Astrocyte (in vitro differentiated cells and primary cell): ENCODE results near the gene NEDD9. TPM values are rescaled to one million over a fixed set of nuclear protein-coding genes. Genes with fewer than 3 reads are reported as not detected.

Experiments used
- DNase-seq: peaks from one replicate; pipeline ENCODE4 v3.0.0-alpha.2; 2010; ENCODE audit warnings: low read depth
- FAIRE-seq: peaks from 2 replicates; lab custom pipeline; 2011; peaks lifted over from hg19 to GRCh38; lab: Jason Lieb, UNC
- H2AFZ ChIP-seq: 2 replicates; pipeline ENCODE4 v1.6.0; 2012; ENCODE audit warnings: low read depth, low read length, inconsistent platforms
- H3K27ac ChIP-seq: 2 replicates; pipeline ENCODE4 v1.5.1; 2011; ENCODE audit warnings: low read depth, low read length, inconsistent platforms
- H3K27me3 ChIP-seq: 2 replicates; pipeline ENCODE4 v1.6.0; 2011; ENCODE audit warnings: low read length, inconsistent platforms; ENCODE audit not compliant: insufficient read depth
- H3K36me3 ChIP-seq: 2 replicates; pipeline ENCODE4 v1.5.1; 2011; ENCODE audit warnings: low read length, inconsistent platforms; ENCODE audit not compliant: insufficient read depth
- H3K4me1 ChIP-seq: 2 replicates; pipeline ENCODE4 v1.5.1; 2011; ENCODE audit warnings: low read length, inconsistent platforms; ENCODE audit not compliant: insufficient read depth
- H3K4me2 ChIP-seq: 2 replicates; pipeline ENCODE4 v1.6.0; 2012; ENCODE audit warnings: low read length, inconsistent platforms
- H3K4me3 ChIP-seq: 2 replicates; pipeline ENCODE4 v1.5.1; 2011; ENCODE audit warnings: low read depth, mild to moderate bottlenecking, low read length, inconsistent platforms; ENCODE audit not compliant: insufficient read depth
- H3K79me2 ChIP-seq: 2 replicates; pipeline ENCODE4 v1.6.0; 2012; ENCODE audit warnings: mild to moderate bottlenecking, low read length, inconsistent platforms; ENCODE audit not compliant: insufficient read depth
- H3K9ac ChIP-seq: 2 replicates; pipeline ENCODE4 v1.6.0; 2012; ENCODE audit warnings: mild to moderate bottlenecking, low read length, inconsistent platforms
- H3K9me3 ChIP-seq: 2 replicates; pipeline ENCODE4 v1.5.1; 2012; ENCODE audit warnings: low read depth, mild to moderate bottlenecking, low read length, inconsistent platforms; ENCODE audit not compliant: insufficient read depth
- H4K20me1 ChIP-seq: 2 replicates; pipeline ENCODE4 v1.6.0; 2012; ENCODE audit warnings: low read length, inconsistent platforms; ENCODE audit not compliant: insufficient read depth
- H3K27ac Mint-ChIP-seq: one replicate; pipeline ENCODE4 v1.8.0; 2021; ENCODE audit warnings: mild to moderate bottlenecking, mixed read lengths; ENCODE audit not compliant: unreplicated experiment
- H3K27me3 Mint-ChIP-seq: one replicate; pipeline ENCODE4 v1.8.0; 2021; ENCODE audit warnings: low read depth, mixed read lengths; ENCODE audit not compliant: unreplicated experiment
- H3K36me3 Mint-ChIP-seq: one replicate; pipeline ENCODE4 v1.8.0; 2021; ENCODE audit warnings: low read depth, mixed read lengths; ENCODE audit not compliant: unreplicated experiment
- H3K4me1 Mint-ChIP-seq: one replicate; pipeline ENCODE4 v1.8.0; 2021; ENCODE audit warnings: low read depth, mixed read lengths; ENCODE audit not compliant: unreplicated experiment
- H3K4me3 Mint-ChIP-seq: one replicate; pipeline ENCODE4 v1.8.0; 2021; ENCODE audit warnings: mild to moderate bottlenecking, moderate library complexity, mixed read lengths; ENCODE audit not compliant: unreplicated experiment
- H3K9me3 Mint-ChIP-seq: one replicate; pipeline ENCODE4 v1.8.0; 2021; ENCODE audit warnings: mild to moderate bottlenecking, mixed read lengths; ENCODE audit not compliant: unreplicated experiment
- EZH2 ChIP-seq: IDR thresholded peaks from 2 replicates; pipeline ENCODE4 v1.6.1; 2012; ENCODE audit warnings: mild to moderate bottlenecking, low read length, inconsistent platforms; ENCODE audit not compliant: insufficient read depth
- total RNA-seq: library from RNA; stranded (reverse); gene quantifications from 2 replicates; pipeline ENCODE4 v1.2.1, GENCODE V29; 2021
- TF ChIP-seq, protein P1 (sequence below): IDR thresholded peaks from 2 replicates; pipeline ENCODE4 v1.5.1; 2011; ENCODE audit warnings: low read depth, mild to moderate bottlenecking, inconsistent platforms, low read length, moderate library complexity; ENCODE audit not compliant: insufficient read depth

The NEDD9 gene
- total RNA-seq, 1 donor from 2014 or later: 39.6 TPM

DNA sequence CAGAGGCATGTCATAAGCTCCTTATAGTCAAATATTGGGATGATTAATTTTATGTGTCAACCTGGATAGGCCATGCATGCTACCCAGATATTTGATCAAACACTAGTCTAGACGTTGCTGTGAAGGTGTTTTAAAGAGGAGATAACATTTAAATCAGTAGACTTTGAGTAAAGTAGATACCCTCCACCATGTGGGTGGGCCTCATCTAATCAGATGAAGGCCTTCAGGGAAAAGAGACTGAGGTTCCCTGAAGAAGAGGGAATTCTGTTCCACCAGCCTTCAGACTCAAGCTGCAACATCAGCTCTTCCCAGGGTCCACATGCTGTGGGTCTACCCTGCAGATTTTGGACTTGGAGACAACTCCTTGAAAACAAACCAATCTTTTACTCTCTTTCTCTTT lies 11.4 kb upstream of the NEDD9 start:
- Histone ChIP-seq H3K27ac (no peak overlapping the region), H3K36me3 (no peaks in the 10 kb centered on the region), H3K27me3 (no peaks in the 10 kb centered on the region), H3K4me2 (no peak overlapping the region), H3K4me1 (no peaks in the 10 kb centered on the region), H2AFZ (no peak overlapping the region), H3K4me3 (no peak overlapping the region), H4K20me1 (no peaks in the 10 kb centered on the region), H3K79me2 (no peaks in the 10 kb centered on the region), H3K9ac (no peak overlapping the region), H3K9me3 (no peaks in the 10 kb centered on the region)
- no peak for TF ChIP-seq EZH2
- TF ChIP-seq, protein P1, sequence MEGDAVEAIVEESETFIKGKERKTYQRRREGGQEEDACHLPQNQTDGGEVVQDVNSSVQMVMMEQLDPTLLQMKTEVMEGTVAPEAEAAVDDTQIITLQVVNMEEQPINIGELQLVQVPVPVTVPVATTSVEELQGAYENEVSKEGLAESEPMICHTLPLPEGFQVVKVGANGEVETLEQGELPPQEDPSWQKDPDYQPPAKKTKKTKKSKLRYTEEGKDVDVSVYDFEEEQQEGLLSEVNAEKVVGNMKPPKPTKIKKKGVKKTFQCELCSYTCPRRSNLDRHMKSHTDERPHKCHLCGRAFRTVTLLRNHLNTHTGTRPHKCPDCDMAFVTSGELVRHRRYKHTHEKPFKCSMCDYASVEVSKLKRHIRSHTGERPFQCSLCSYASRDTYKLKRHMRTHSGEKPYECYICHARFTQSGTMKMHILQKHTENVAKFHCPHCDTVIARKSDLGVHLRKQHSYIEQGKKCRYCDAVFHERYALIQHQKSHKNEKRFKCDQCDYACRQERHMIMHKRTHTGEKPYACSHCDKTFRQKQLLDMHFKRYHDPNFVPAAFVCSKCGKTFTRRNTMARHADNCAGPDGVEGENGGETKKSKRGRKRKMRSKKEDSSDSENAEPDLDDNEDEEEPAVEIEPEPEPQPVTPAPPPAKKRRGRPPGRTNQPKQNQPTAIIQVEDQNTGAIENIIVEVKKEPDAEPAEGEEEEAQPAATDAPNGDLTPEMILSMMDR: no peak
- H3K36me3 Mint-ChIP-seq: no peaks in the 10 kb centered on the region
- no peak overlapping the region for H3K27ac Mint-ChIP-seq
- H3K27me3 Mint-ChIP-seq: peaks cover 2% of the 10 kb centered on the region
- DNase-seq (no peak), FAIRE-seq (no peak)
- H3K9me3 Mint-ChIP-seq: peaks cover 3% of the 10 kb centered on the region
- peaks cover 7% of the 10 kb centered on the region for H3K4me1 Mint-ChIP-seq
- H3K4me3 Mint-ChIP-seq: no peak overlapping the region

DNA sequence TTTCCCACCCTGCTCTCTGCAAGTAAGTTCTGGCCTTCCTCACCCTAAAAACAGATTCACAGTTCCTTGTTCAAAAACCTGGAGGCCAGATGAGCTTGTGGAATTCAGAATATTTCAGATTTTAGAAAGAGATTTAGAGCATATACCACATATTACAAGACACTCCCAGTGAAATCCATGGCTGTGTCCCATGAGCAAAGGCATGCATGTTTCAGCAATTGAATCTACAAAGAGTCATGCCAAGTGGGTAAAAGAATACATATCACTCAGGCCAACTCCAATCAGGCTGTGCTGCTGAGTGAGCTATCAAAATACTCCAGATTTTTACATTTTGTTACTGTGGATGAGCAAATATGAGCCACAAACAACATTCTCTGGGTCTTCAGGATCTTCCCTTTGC lies 10.2 kb upstream of the NEDD9 start:
- Histone ChIP-seq H3K36me3 (no peaks in the 10 kb centered on the region), H3K4me1 (no peaks in the 10 kb centered on the region), H3K9ac (no peak overlapping the region), H3K4me3 (no peak overlapping the region), H2AFZ (no peak overlapping the region), H3K27me3 (no peaks in the 10 kb centered on the region), H3K4me2 (no peak overlapping the region), H4K20me1 (no peaks in the 10 kb centered on the region), H3K79me2 (no peaks in the 10 kb centered on the region), H3K27ac (no peak overlapping the region), H3K9me3 (no peaks in the 10 kb centered on the region)
- peaks cover 3% of the 10 kb centered on the region for H3K9me3 Mint-ChIP-seq
- peaks cover 7% of the 10 kb centered on the region for H3K4me1 Mint-ChIP-seq
- FAIRE-seq: no peak
- DNase-seq: peak; percentile 21
- no peaks in the 10 kb centered on the region for H3K36me3 Mint-ChIP-seq
- no peak overlapping the region for H3K27ac Mint-ChIP-seq
- no peak overlapping the region for H3K4me3 Mint-ChIP-seq
- TF ChIP-seq, protein P1: no peak
- TF ChIP-seq EZH2: no peak
- H3K27me3 Mint-ChIP-seq: no peaks in the 10 kb centered on the region

DNA sequence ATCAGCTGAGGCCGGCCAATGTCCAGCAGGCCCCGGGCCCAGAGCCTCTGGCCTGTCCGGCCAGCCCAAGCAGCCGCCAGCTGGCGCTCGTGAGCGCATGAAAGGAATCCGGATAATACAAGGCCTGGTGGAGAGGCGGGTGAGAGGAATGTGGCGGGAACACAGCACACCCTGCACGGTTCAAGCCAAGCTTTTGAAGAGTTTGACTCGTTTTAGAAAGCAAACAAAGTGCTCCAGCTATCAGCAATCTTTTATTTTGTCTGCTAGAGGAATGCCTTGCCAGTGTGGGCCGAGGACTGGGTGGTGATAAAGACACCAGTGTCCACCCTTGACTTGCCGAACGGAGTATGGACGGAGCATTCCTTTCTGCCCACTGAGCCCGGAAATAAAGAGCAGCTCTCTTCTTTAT lies 9.3 kb upstream of the NEDD9 start:
- Mint-ChIP-seq H3K36me3 (no peaks in the 10 kb centered on the region), H3K27me3 (no peaks in the 10 kb centered on the region), H3K4me3 (no peak overlapping the region), H3K27ac (peak overlapping the region; percentile 19), H3K9me3 (peaks cover 3% of the 10 kb centered on the region), H3K4me1 (peaks cover 5% of the 10 kb centered on the region)
- Histone ChIP-seq H3K36me3 (no peaks in the 10 kb centered on the region), H3K79me2 (no peaks in the 10 kb centered on the region), H4K20me1 (no peaks in the 10 kb centered on the region), H3K27me3 (no peaks in the 10 kb centered on the region), H3K4me2 (no peak overlapping the region), H3K9ac (no peak overlapping the region), H3K9me3 (no peaks in the 10 kb centered on the region), H2AFZ (peak overlapping the region; percentile 14), H3K4me3 (no peak overlapping the region), H3K4me1 (no peaks in the 10 kb centered on the region), H3K27ac (no peak overlapping the region)
- peak; percentile 35 for DNase-seq
- TF ChIP-seq, protein P1: peak; percentile 38
- no peak for TF ChIP-seq EZH2
- FAIRE-seq: no peak
